Liver (tissue), 9 donors: ENCODE results near the gene UBE4A. TPM values are rescaled to one million over a fixed set of nuclear protein-coding genes. Genes with fewer than 3 reads are reported as not detected.
"Not testable (repeated sequence)": the region's sequence is repeated elsewhere in the genome, so short reads cannot be mapped to it uniquely, and the experiment has no call there.

Source experiments
- DNase-seq: peaks from one replicate; pipeline ENCODE4 v3.0.0-alpha.2; 2017; ENCODE audit warnings: low spot score
- H3K27ac ChIP-seq, 2 donors: one replicate each; pipeline ENCODE4 v1.7.0; 2013; ENCODE audit warnings: inconsistent platforms in 2 of 2, low read length in 2 of 2, control low read depth in 1 of 2, low read depth in 1 of 2, mild to moderate bottlenecking in 1 of 2
- H3K27me3 ChIP-seq, 4 donors: one replicate each; pipeline versions ENCODE4 v1.6.1 to v1.7.0; 2013; ENCODE audit warnings: low read length in 3 of 4, inconsistent platforms in 1 of 4, mild to moderate bottlenecking in 1 of 4, moderate library complexity in 1 of 4; ENCODE audit not compliant: control insufficient read depth in 4 of 4, insufficient read depth in 4 of 4
- H3K36me3 ChIP-seq, 4 donors: one replicate each; pipeline versions ENCODE4 v1.6.1 to v1.7.0; 2013; ENCODE audit warnings: low read length in 3 of 4, mild to moderate bottlenecking in 3 of 4, low read depth in 1 of 4, moderate library complexity in 1 of 4; ENCODE audit not compliant: control insufficient read depth in 4 of 4, insufficient read depth in 3 of 4
- H3K4me1 ChIP-seq, 4 donors: one replicate each; pipeline versions ENCODE4 v1.6.1 to v1.7.0; 2013; ENCODE audit warnings: low read length in 3 of 4, mild to moderate bottlenecking in 3 of 4, moderate library complexity in 1 of 4; ENCODE audit not compliant: control insufficient read depth in 4 of 4, insufficient read depth in 4 of 4
- H3K4me3 ChIP-seq, 3 donors: one replicate each; pipeline versions ENCODE4 v1.6.1 to v1.7.0; 2013; ENCODE audit warnings: low read length in 3 of 3, control low read depth in 1 of 3, low read depth in 1 of 3, mild to moderate bottlenecking in 1 of 3
- H3K9ac ChIP-seq, 2 donors: one replicate each; pipeline ENCODE4 v1.7.0; 2013; ENCODE audit warnings: low read length in 2 of 2, mild to moderate bottlenecking in 2 of 2, moderate library complexity in 2 of 2, control low read depth in 1 of 2, low read depth in 1 of 2
- H3K9me3 ChIP-seq, 4 donors: one replicate each; pipeline versions ENCODE4 v1.6.1 to v1.7.0; 2013; ENCODE audit warnings: low read length in 3 of 4; ENCODE audit not compliant: control insufficient read depth in 4 of 4
- CTCF ChIP-seq: fragments of 150-350 bp; IDR thresholded peaks from 2 replicates; pipeline ENCODE4 v1.5.1; 2017; ENCODE audit warnings: improper control_type of control experiment, low read depth, low read length; ENCODE audit not compliant: missing input control
- FOXA1 ChIP-seq: IDR thresholded peaks from 2 replicates; pipeline ENCODE4 v1.6.1; 2016; ENCODE audit warnings: antibody characterized with exemption
- FOXA2 ChIP-seq: IDR thresholded peaks from 2 replicates; pipeline ENCODE4 v1.6.1; 2016; ENCODE audit warnings: antibody characterized with exemption
- GABPA ChIP-seq, 2 donors: IDR thresholded peaks in 1 of 2; conservative IDR thresholded peaks in 1 of 2; 2 replicates each; pipeline ENCODE4 v1.6.1; 2016; ENCODE audit warnings: antibody characterized with exemption in 2 of 2, mild to moderate bottlenecking in 1 of 2, moderate library complexity in 1 of 2
- HNF4A ChIP-seq, 2 donors: conservative IDR thresholded peaks; 2 replicates each; pipeline ENCODE4 v1.6.1; 2016; ENCODE audit warnings: antibody characterized with exemption in 2 of 2, mild to moderate bottlenecking in 2 of 2
- HNF4G ChIP-seq: IDR thresholded peaks from 2 replicates; pipeline ENCODE4 v1.6.1; 2016; ENCODE audit warnings: antibody characterized with exemption
- JUND ChIP-seq, 2 donors: IDR thresholded peaks; 2 replicates each; pipeline ENCODE4 v1.6.1; 2016; ENCODE audit warnings: antibody characterized with exemption in 2 of 2
- RXRA ChIP-seq, 2 donors: IDR thresholded peaks; 2 replicates each; pipeline ENCODE4 v1.6.1; 2017 to 2018; ENCODE audit warnings: antibody characterized with exemption in 2 of 2, mild to moderate bottlenecking in 1 of 2
- YY1 ChIP-seq: IDR thresholded peaks from 2 replicates; pipeline ENCODE4 v1.6.1; 2016; ENCODE audit warnings: antibody characterized with exemption, mild to moderate bottlenecking
- ZBTB33 ChIP-seq: IDR thresholded peaks from 2 replicates; pipeline ENCODE4 v1.6.1; 2016; ENCODE audit warnings: antibody characterized with exemption
- WGBS: extraction: QIAGEN DNeasy Blood & Tissue Kit; methylation state at CpG from one replicate; pipeline ENCODE4 v1.1.7; 2013; 5-methylcytosine and 5-hydroxymethylcytosine counted together
- polyA plus RNA-seq, 2 donors: library from polyadenylated mRNA; stranded (reverse) in 1 of 2; unstranded in 1 of 2; fragments of 200-250 nt in 1 of 2; fragments of >200 nt in 1 of 2; fragmentation: Nextera tagmentation in 1 of 2; extraction: Ambion mirVana in 1 of 2; gene quantifications; one replicate each; pipeline versions ENCODE4 v1.2.1 to v1.2.3, GENCODE V29; 2013 to 2015
- total RNA-seq, 2 donors: library from RNA; depleted of rRNA; stranded (reverse); fragments of >200 nt; gene quantifications; one replicate each; pipeline ENCODE4 v1.2.3, GENCODE V29; 2014
- TF ChIP-seq, protein P1 (sequence below): IDR thresholded peaks from 2 replicates; pipeline ENCODE4 v1.6.1; 2016; ENCODE audit warnings: antibody characterized with exemption
- TF ChIP-seq, protein P2 (sequence below): IDR thresholded peaks from 2 replicates; pipeline ENCODE4 v1.6.1; 2016; ENCODE audit warnings: antibody characterized with exemption
- donor health status: healthy.
- donor health status: healthy.
- donor health status: healthy.
- donor health status: healthy.
- donor health status: healthy.

UBE4A gene
- total and polyA plus RNA-seq, 4 donors: 11.7 to 41.3 (median 19.1) TPM

GRCh38 chr11:118412921-118413320, 53.5 kb downstream of the UBE4A start:
- Histone ChIP-seq H3K4me1 (no peaks in the 10 kb centered on the region), H3K27me3 (no peaks in the 10 kb centered on the region), H3K27ac (no peak overlapping the region), H3K9me3 (no peaks in the 10 kb centered on the region), H3K36me3 (peaks cover 2 to 13% (median 9%) of the 10 kb centered on the region in 4 donors), H3K9ac (no peak overlapping the region), H3K4me3 (no peak overlapping the region)
- DNase-seq: no peak
- 78% methylated on average over 1 of the region's 1 CpG for WGBS
- TF ChIP-seq JUND (IDR thresholded peaks at IDR 0.05): no peak
- TF ChIP-seq HNF4A (conservative IDR thresholded peaks at IDR 0.05): no peak
- TF ChIP-seq, protein P1, sequence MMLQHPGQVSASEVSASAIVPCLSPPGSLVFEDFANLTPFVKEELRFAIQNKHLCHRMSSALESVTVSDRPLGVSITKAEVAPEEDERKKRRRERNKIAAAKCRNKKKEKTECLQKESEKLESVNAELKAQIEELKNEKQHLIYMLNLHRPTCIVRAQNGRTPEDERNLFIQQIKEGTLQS: no peak
- no peak for TF ChIP-seq HNF4G
- TF ChIP-seq FOXA1: no peak
- no peak for TF ChIP-seq YY1

- TF ChIP-seq FOXA2: no peak
- TF ChIP-seq ZBTB33: no peak
- TF ChIP-seq, protein P2, sequence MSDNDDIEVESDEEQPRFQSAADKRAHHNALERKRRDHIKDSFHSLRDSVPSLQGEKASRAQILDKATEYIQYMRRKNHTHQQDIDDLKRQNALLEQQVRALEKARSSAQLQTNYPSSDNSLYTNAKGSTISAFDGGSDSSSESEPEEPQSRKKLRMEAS: no peak
- TF ChIP-seq RXRA (IDR thresholded peaks at IDR 0.05): no peak
- no peak for TF ChIP-seq YY1
- no peak for TF ChIP-seq CTCF
- TF ChIP-seq GABPA (IDR thresholded peaks at IDR 0.05 in 1 of 2, conservative IDR thresholded peaks at IDR 0.05 in 1 of 2): no peak
- WGBS: 80% methylated on average over 8 of the region's 8 CpGs
- peaks cover 0 to 3% (median 2%) of the 10 kb centered on the region in 4 donors for H3K36me3 ChIP-seq
- no peaks in the 10 kb centered on the region for H3K9me3 ChIP-seq
- no peak for DNase-seq
- no peak overlapping the region for H3K9ac ChIP-seq
- no peaks in the 10 kb centered on the region for H3K4me1 ChIP-seq
- no peak overlapping the region for H3K4me3 ChIP-seq
- no peaks in the 10 kb centered on the region for H3K27me3 ChIP-seq
- no peak overlapping the region for H3K27ac ChIP-seq
These were observed 55.8 kb downstream of the UBE4A start for GRCh38 chr11:118415062-118415738.

DNA sequence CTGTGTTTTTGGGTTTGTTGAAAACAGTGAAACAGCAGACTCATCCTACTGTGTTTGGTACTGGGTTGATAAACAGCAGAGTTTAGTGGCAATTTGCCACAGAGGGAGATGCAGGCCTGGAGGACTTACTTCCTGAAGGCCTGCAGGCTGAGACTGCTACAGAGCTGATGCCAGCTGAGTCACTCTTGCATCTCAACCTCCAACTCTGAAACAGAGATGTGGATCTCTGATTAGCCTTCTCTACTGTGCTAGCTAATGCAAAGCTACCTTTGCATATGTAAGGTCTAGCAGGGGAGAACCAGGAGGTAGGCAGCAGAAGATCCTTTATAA, 56.3 kb downstream of the UBE4A start:
- TF ChIP-seq FOXA1 (no peak), ZBTB33 (no peak), HNF4G (no peak)
- H3K27me3 ChIP-seq: no peaks in the 10 kb centered on the region
- H3K4me1 ChIP-seq: no peaks in the 10 kb centered on the region
- no peak overlapping the region for H3K9ac ChIP-seq
- H3K4me3 ChIP-seq: no peak overlapping the region
- DNase-seq: no peak
- no peaks in the 10 kb centered on the region for H3K9me3 ChIP-seq
- H3K27ac ChIP-seq: no peak overlapping the region
- H3K36me3 ChIP-seq: peaks cover 0 to 2% (median 1%) of the 10 kb centered on the region in 4 donors

DNA sequence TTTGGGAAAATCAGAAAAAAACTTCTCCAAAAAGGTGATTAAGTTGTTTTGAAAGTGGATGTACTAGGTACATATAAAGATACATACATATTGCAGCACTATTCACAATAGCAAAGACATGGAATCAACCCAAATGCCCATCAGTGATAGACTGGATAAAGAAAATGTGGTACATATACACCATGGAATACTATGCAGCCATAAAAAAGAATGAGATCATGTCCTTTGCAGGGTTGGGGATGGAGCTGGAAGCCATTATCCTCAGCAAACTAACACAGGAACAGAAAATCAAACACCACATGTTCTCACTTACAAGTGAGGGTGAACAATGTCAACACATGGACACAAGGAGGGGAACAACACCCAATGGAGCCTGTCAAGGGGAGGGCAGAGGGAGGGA, 57.5 kb downstream of the UBE4A start:
- H3K9me3 ChIP-seq, H3K27ac ChIP-seq, H3K9ac ChIP-seq, H3K4me1 ChIP-seq, H3K4me3 ChIP-seq, DNase-seq, H3K27me3 ChIP-seq, H3K36me3 ChIP-seq: not testable (repeated sequence)
